Adrenal gland (tissue), 5 donors: ENCODE results near the gene BBX.

Experiments
- POLR2A ChIP-seq, 2 donors: fragments of 450-650 bp; IDR thresholded peaks; one replicate each; pipeline ENCODE4 v1.6.1; 2017; ENCODE audit warnings: antibody characterized with exemption in 2 of 2, mild to moderate bottlenecking in 2 of 2, moderate library complexity in 1 of 2
- TF ChIP-seq, protein P1 (sequence below), 6 experiments: fragments of 450-650 bp in 4 of 6; fragments of 200-600 bp in 2 of 6; sonication (generic) in 1 of 6; IDR thresholded peaks; 1 replicate in 5 of 6; 2 replicates in 1 of 6; pipeline versions ENCODE4 v1.5.1 to v1.8.0; 2016 to 2021; ENCODE audit warnings: antibody characterized with exemption in 6 of 6, mild to moderate bottlenecking in 2 of 6, moderate library complexity in 1 of 6
- donor health status: DM: no; HTN: no; CAD: no.

DNA sequence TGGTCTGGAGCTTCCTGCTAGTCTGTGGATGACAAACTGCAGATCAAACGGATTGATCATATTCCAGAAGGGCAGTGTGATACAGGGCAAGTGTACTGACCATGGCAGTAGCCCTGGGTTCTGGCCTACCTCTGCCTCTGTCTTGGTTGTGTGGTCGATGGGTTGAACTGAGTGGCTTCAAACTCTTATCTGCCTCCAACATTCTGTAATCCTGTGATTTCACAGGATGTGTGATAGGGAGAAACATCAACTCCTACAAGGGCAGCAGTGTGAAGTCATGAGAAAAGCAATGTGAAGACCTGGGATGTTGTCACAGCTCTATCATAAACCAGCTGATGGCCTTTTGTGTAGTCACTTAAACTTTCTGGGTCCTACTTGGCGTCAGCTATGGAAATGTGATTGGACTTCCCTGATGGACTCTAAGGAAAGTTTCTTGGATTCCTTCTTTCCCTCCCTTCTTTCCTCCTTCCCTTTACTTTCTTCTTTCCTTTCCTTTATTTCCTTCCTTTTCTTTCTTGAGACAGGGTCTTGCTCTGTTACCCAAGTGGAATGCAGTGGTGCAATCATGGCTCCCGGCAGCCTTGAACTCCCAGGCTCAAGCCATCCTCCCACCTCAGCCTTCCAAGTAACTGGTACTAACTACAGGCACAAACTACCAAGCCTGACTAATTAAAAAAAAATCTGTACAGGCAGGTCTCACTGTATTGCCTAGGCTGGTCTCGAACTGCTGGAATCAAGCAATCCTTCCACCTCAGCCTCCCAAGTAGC is 114.8 kb downstream of the BBX start:
- TF ChIP-seq, protein P1, sequence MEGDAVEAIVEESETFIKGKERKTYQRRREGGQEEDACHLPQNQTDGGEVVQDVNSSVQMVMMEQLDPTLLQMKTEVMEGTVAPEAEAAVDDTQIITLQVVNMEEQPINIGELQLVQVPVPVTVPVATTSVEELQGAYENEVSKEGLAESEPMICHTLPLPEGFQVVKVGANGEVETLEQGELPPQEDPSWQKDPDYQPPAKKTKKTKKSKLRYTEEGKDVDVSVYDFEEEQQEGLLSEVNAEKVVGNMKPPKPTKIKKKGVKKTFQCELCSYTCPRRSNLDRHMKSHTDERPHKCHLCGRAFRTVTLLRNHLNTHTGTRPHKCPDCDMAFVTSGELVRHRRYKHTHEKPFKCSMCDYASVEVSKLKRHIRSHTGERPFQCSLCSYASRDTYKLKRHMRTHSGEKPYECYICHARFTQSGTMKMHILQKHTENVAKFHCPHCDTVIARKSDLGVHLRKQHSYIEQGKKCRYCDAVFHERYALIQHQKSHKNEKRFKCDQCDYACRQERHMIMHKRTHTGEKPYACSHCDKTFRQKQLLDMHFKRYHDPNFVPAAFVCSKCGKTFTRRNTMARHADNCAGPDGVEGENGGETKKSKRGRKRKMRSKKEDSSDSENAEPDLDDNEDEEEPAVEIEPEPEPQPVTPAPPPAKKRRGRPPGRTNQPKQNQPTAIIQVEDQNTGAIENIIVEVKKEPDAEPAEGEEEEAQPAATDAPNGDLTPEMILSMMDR (IDR thresholded peaks at IDR 0.05), result no peak
- TF ChIP-seq POLR2A (IDR thresholded peaks at IDR 0.05), result no peak
